Hepatocyte (in vitro differentiated cells): ENCODE results near the gene CLK3. TPM values are rescaled to one million over a fixed set of nuclear protein-coding genes. Genes with fewer than 3 reads are reported as not detected.

ENCODE experiments used
- DNase-seq: peaks from one replicate; pipeline ENCODE4 v3.0.0-alpha.2; 2016; ENCODE audit warnings: low spot score
- H2AFZ ChIP-seq: fragments of 200-600 bp; sonication (generic); 2 replicates; pipeline ENCODE4 v1.6.0; 2016; ENCODE audit warnings: antibody characterized with exemption, mild to moderate bottlenecking
- H3K27ac ChIP-seq: fragments of 200-600 bp; sonication (generic); 2 replicates; pipeline ENCODE4 v1.5.1; 2016; ENCODE audit warnings: mild to moderate bottlenecking
- H3K27me3 ChIP-seq: fragments of 200-600 bp; sonication (generic); 2 replicates; pipeline ENCODE4 v1.6.1; 2016
- H3K36me3 ChIP-seq: fragments of 200-600 bp; sonication (generic); replicated peaks from 2 replicates; pipeline ENCODE4 v1.5.1; 2016; ENCODE audit warnings: low read depth; ENCODE audit not compliant: insufficient read depth
- H3K4me1 ChIP-seq: fragments of 200-600 bp; sonication (generic); 2 replicates; pipeline ENCODE4 v1.5.1; 2016; ENCODE audit warnings: mild to moderate bottlenecking, moderate library complexity; ENCODE audit not compliant: insufficient read depth
- H3K4me2 ChIP-seq: fragments of 200-600 bp; sonication (generic); 2 replicates; pipeline ENCODE4 v1.6.0; 2016
- H3K4me3 ChIP-seq: fragments of 200-600 bp; sonication (generic); 2 replicates; pipeline ENCODE4 v1.5.1; 2016; ENCODE audit warnings: mild to moderate bottlenecking
- H3K79me2 ChIP-seq: fragments of 200-600 bp; sonication (generic); 2 replicates; pipeline ENCODE4 v1.6.0; 2017; ENCODE audit warnings: mild to moderate bottlenecking
- H3K9me2 ChIP-seq: fragments of 200-600 bp; sonication (generic); replicated peaks from 2 replicates; pipeline ENCODE4 v1.6.0; 2017; ENCODE audit warnings: mild to moderate bottlenecking; ENCODE audit not compliant: insufficient read depth
- H3K9me3 ChIP-seq: fragments of 200-600 bp; sonication (generic); 2 replicates; pipeline ENCODE4 v1.5.1; 2016; ENCODE audit warnings: low read depth, mild to moderate bottlenecking
- H4K20me1 ChIP-seq: fragments of 200-600 bp; sonication (generic); 2 replicates; pipeline ENCODE4 v1.6.0; 2016; ENCODE audit warnings: mild to moderate bottlenecking; ENCODE audit not compliant: insufficient read depth, poor library complexity, severe bottlenecking
- CTCF ChIP-seq: fragments of 200-600 bp; sonication (generic); IDR thresholded peaks from 2 replicates; pipeline ENCODE4 v1.5.1; 2016; ENCODE audit warnings: antibody characterized with exemption, mild to moderate bottlenecking; ENCODE audit not compliant: poor library complexity
- EZH2 ChIP-seq: fragments of 200-600 bp; sonication (generic); IDR thresholded peaks from 2 replicates; pipeline ENCODE4 v1.6.1; 2016; ENCODE audit warnings: antibody characterized with exemption, mild to moderate bottlenecking, borderline replicate concordance
- EZH2phosphoT487 ChIP-seq: fragments of 200-600 bp; sonication (generic); IDR thresholded peaks from one replicate; pipeline ENCODE4 v1.6.1; 2018; ENCODE audit warnings: antibody characterized with exemption, mild to moderate bottlenecking, low read depth, moderate library complexity; ENCODE audit not compliant: unreplicated experiment, severe bottlenecking
- WGBS: methylation state at CpG from one replicate; pipeline ENCODE4 v1.1.6; 2016; ENCODE audit warnings: low lambda C conversion rate; ENCODE audit errors: missing lambda C conversion rate; 5-methylcytosine and 5-hydroxymethylcytosine counted together
- polyA plus RNA-seq: library from polyadenylated mRNA; unstranded; fragments of >200 nt; fragmentation: Nextera tagmentation; extraction: Ambion mirVana; gene quantifications from 2 replicates; pipeline ENCODE4 v1.2.1, GENCODE V29; 2016
- total RNA-seq: library from RNA; depleted of rRNA; stranded (reverse); fragments of >200 nt; gene quantifications from 2 replicates; pipeline ENCODE4 v1.2.3, GENCODE V29; 2014

The CLK3 gene
- total and polyA plus RNA-seq, 2 experiments from 2014 or later: 69.0 to 71.3 TPM

- Histone ChIP-seq H4K20me1 (peaks cover 4% of the 10 kb centered on the region), H3K4me3 (no peak overlapping the region), H3K36me3 (no peaks in the 10 kb centered on the region), H3K79me2 (peaks cover 11% of the 10 kb centered on the region), H3K27me3 (no peaks in the 10 kb centered on the region), H2AFZ (no peak overlapping the region), H3K27ac (no peak overlapping the region), H3K4me1 (peaks cover 2% of the 10 kb centered on the region), H3K9me2 (no peaks in the 10 kb centered on the region), H3K9me3 (no peaks in the 10 kb centered on the region), H3K4me2 (no peak overlapping the region)
- no peak for DNase-seq
- WGBS: 95% methylated on average over 6 of the region's 6 CpGs
- TF ChIP-seq CTCF: no peak
- no peak for TF ChIP-seq EZH2
- no peak for TF ChIP-seq EZH2phosphoT487
Observed at GRCh38 chr15:74611834-74612233, 3.8 kb upstream of the CLK3 start.

- Histone ChIP-seq H3K27me3 (no peaks in the 10 kb centered on the region), H3K4me2 (no peak overlapping the region), H3K9me3 (no peaks in the 10 kb centered on the region), H3K27ac (no peak overlapping the region), H3K36me3 (no peaks in the 10 kb centered on the region), H3K79me2 (peaks cover 20% of the 10 kb centered on the region), H3K9me2 (no peaks in the 10 kb centered on the region), H4K20me1 (peaks cover 12% of the 10 kb centered on the region), H3K4me1 (peaks cover 10% of the 10 kb centered on the region), H2AFZ (no peak overlapping the region), H3K4me3 (no peak overlapping the region)
- 100% methylated on average over 2 of the region's 2 CpGs for WGBS
- TF ChIP-seq EZH2phosphoT487 (no peak), CTCF (no peak), EZH2 (no peak)
- DNase-seq: no peak
Observed at GRCh38 chr15:74612677-74613076, 3.0 kb upstream of the CLK3 start.

- WGBS: 77% methylated on average over 6 of the region's 6 CpGs
- H4K20me1 ChIP-seq: peaks cover 19% of the 10 kb centered on the region
- no peaks in the 10 kb centered on the region for H3K9me3 ChIP-seq
- no peak overlapping the region for H2AFZ ChIP-seq
- peaks cover 26% of the 10 kb centered on the region for H3K79me2 ChIP-seq
- no peaks in the 10 kb centered on the region for H3K9me2 ChIP-seq
- H3K27ac ChIP-seq: no peak overlapping the region
- no peaks in the 10 kb centered on the region for H3K36me3 ChIP-seq
- no peak overlapping the region for H3K4me3 ChIP-seq
- TF ChIP-seq EZH2 (no peak), EZH2phosphoT487 (no peak), CTCF (no peak)
- H3K27me3 ChIP-seq: no peaks in the 10 kb centered on the region
- DNase-seq: peak; percentile 25
- H3K4me1 ChIP-seq: peaks cover 14% of the 10 kb centered on the region
- H3K4me2 ChIP-seq: no peak overlapping the region
Observed at GRCh38 chr15:74613089-74613952, 2.3 kb upstream of the CLK3 start.
